SK-N-SH (cell line): ENCODE data around the gene UBAP1L. TPM values are rescaled to one million over a fixed set of nuclear protein-coding genes. Genes with fewer than 3 reads are reported as not detected.

ENCODE experiments used
- CTCF ChIA-PET: fragments of 300-600, 350-600 bp; formaldehyde crosslinking; extraction: SDS; loops from one replicate; lab custom pipeline; 2021; lab: Yijun Ruan, JAX
- POLR2A ChIA-PET: fragments of 350-600 bp; sonication (Branson Sonifier 250); formaldehyde crosslinking; extraction: SDS; loops from one replicate; lab custom pipeline; 2020; ENCODE audit warnings: antibody characterized with exemption, inconsistent platforms; lab: Yijun Ruan, JAX
- DNase-seq: peaks from one replicate; pipeline ENCODE4 v3.0.0; 2012
- H2AFZ ChIP-seq: fragments of 200-600 bp; sonication (generic); 2 replicates; pipeline ENCODE4 v1.8.1; 2016; ENCODE audit warnings: antibody characterized with exemption, mild to moderate bottlenecking, low read depth
- H3F3A ChIP-seq: fragments of 200-600 bp; sonication (generic); replicated peaks from 2 replicates; pipeline ENCODE3; 2016; ENCODE audit warnings: antibody characterized with exemption, mild to moderate bottlenecking; ENCODE audit not compliant: insufficient read depth
- H3K27ac ChIP-seq, 2 experiments: fragments of 200-500 bp in 1 of 2; fragments of 200-600 bp in 1 of 2; sonication (Bioruptor generic) in 1 of 2; sonication (generic), shearing (Covaris generic) in 1 of 2; 2 replicates each; pipeline versions ENCODE4 v1.5.1 to v1.6.1; 2014 to 2016; ENCODE audit warnings: low read depth in 2 of 2, inconsistent platforms in 1 of 2, low read length in 1 of 2, mild to moderate bottlenecking in 1 of 2, mixed read lengths in 1 of 2
- H3K27me3 ChIP-seq: fragments of 200-600 bp; sonication (generic), shearing (Covaris generic); 2 replicates; pipeline ENCODE4 v1.6.1; 2016; ENCODE audit warnings: mixed run types; ENCODE audit not compliant: insufficient read depth
- H3K36me3 ChIP-seq, 2 experiments: fragments of 200-500 bp in 1 of 2; fragments of 200-600 bp in 1 of 2; sonication (Bioruptor generic) in 1 of 2; sonication (generic) in 1 of 2; replicated peaks in 1 of 2; 2 replicates each; pipeline versions ENCODE3 to v1.5.1; 2014 to 2016; ENCODE audit warnings: low read length in 1 of 2, mild to moderate bottlenecking in 1 of 2; ENCODE audit not compliant: insufficient read depth in 2 of 2, control insufficient read depth in 1 of 2
- H3K4me1 ChIP-seq, 2 experiments: fragments of 200-500 bp in 1 of 2; fragments of 200-600 bp in 1 of 2; sonication (Bioruptor generic) in 1 of 2; sonication (generic), shearing (Covaris generic) in 1 of 2; 2 replicates each; pipeline versions ENCODE4 v1.5.1 to v1.6.1; 2014 to 2016; ENCODE audit warnings: low read depth in 1 of 2, low read length in 1 of 2, mixed run types in 1 of 2; ENCODE audit not compliant: insufficient read depth in 2 of 2, control insufficient read depth in 1 of 2
- H3K4me2 ChIP-seq: fragments of 200-600 bp; sonication (generic), shearing (Covaris generic); 2 replicates; pipeline ENCODE4 v1.6.1; 2017; ENCODE audit warnings: mixed run types
- H3K4me3 ChIP-seq, 2 experiments: fragments of 200-500 bp in 1 of 2; fragments of 200-600 bp in 1 of 2; sonication (Bioruptor generic) in 1 of 2; sonication (generic), shearing (Covaris generic) in 1 of 2; 2 replicates each; pipeline versions ENCODE4 v1.5.1 to v1.8.1; 2014 to 2016; ENCODE audit warnings: low read depth in 2 of 2, inconsistent platforms in 1 of 2, low read length in 1 of 2, mild to moderate bottlenecking in 1 of 2, mixed read lengths in 1 of 2, moderate library complexity in 1 of 2
- H3K79me2 ChIP-seq: fragments of 200-600 bp; sonication (generic); 2 replicates; pipeline ENCODE4 v1.8.1; 2017; ENCODE audit warnings: mild to moderate bottlenecking; ENCODE audit not compliant: insufficient read depth
- H3K9ac ChIP-seq: fragments of 200-600 bp; sonication (generic); 2 replicates; pipeline ENCODE4 v1.6.1; 2017; ENCODE audit warnings: mixed run types
- H3K9me2 ChIP-seq: fragments of 200-600 bp; sonication (generic); 2 replicates; pipeline ENCODE4 v1.6.1; 2017; ENCODE audit warnings: mixed run types
- H3K9me3 ChIP-seq: fragments of 200-600 bp; sonication (generic); 2 replicates; pipeline ENCODE4 v1.6.1; 2017; ENCODE audit warnings: mixed run types, mild to moderate bottlenecking, moderate library complexity
- H4K20me1 ChIP-seq: fragments of 200-600 bp; sonication (generic); 2 replicates; pipeline ENCODE4 v1.6.1; 2017; ENCODE audit warnings: mild to moderate bottlenecking, mixed run types; ENCODE audit not compliant: insufficient read depth
- CHD2 ChIP-seq: fragments of 150-350 bp; IDR thresholded peaks from 2 replicates; pipeline ENCODE4 v1.6.1; 2018; ENCODE audit warnings: low read length; ENCODE audit not compliant: partially characterized antibody
- ELF1 ChIP-seq: IDR thresholded peaks from 2 replicates; pipeline ENCODE4 v1.4.0; 2012
- EP300 ChIP-seq, 2 experiments: IDR thresholded peaks; 2 replicates each; pipeline versions ENCODE4 v1.4.0 to v1.6.1; 2012; ENCODE audit warnings: borderline replicate concordance in 1 of 2, low read depth in 1 of 2, low read length in 1 of 2
- EZH2phosphoT487 ChIP-seq: fragments of 200-600 bp; sonication (generic); IDR thresholded peaks from 2 replicates; pipeline ENCODE4 v1.6.1; 2017; ENCODE audit warnings: low read depth, mixed run types, mild to moderate bottlenecking, antibody characterized with exemption, moderate library complexity, borderline replicate concordance
- GABPA ChIP-seq: IDR thresholded peaks from 2 replicates; pipeline ENCODE4 v1.4.0; 2012; ENCODE audit warnings: low read depth, mild to moderate bottlenecking
- GATA2 ChIP-seq: sonication (generic); formaldehyde crosslinking; IDR thresholded peaks from 2 replicates; pipeline ENCODE4 v1.5.0; 2020; ENCODE audit warnings: mild to moderate bottlenecking, missing genetic modification reagents
- MEF2A ChIP-seq: IDR thresholded peaks from 2 replicates; pipeline ENCODE4 v1.4.0; 2012; ENCODE audit warnings: low read depth, borderline replicate concordance
- NFIC ChIP-seq: IDR thresholded peaks from 2 replicates; pipeline ENCODE4 v1.4.0; 2012; ENCODE audit warnings: borderline replicate concordance
- POLR2AphosphoS5 ChIP-seq: IDR thresholded peaks from 2 replicates; pipeline ENCODE4 v1.6.1; 2012; ENCODE audit warnings: low read depth, low read length
- SIN3A ChIP-seq: IDR thresholded peaks from 2 replicates; pipeline ENCODE4 v1.6.1; 2012; ENCODE audit warnings: low read depth, mild to moderate bottlenecking, low read length, moderate library complexity, borderline replicate concordance
- TAF1 ChIP-seq: IDR thresholded peaks from 2 replicates; pipeline ENCODE4 v1.6.1; 2012; ENCODE audit warnings: low read depth, mild to moderate bottlenecking, low read length, moderate library complexity, borderline replicate concordance
- WGBS: methylation state at CpG from one replicate; pipeline ENCODE4 v1.1.6; 2017; ENCODE audit warnings: low lambda C conversion rate; 5-methylcytosine and 5-hydroxymethylcytosine counted together
- polyA plus RNA-seq, 3 experiments: library from polyadenylated mRNA; depleted of rRNA; stranded (reverse); fragments of >200 nt; gene quantifications; 2 replicates each; pipeline ENCODE4 v1.2.3, GENCODE V29; 2012
- TF ChIP-seq, protein P1 (sequence below): IDR thresholded peaks from 2 replicates; pipeline ENCODE4 v1.6.1; 2012; ENCODE audit warnings: mild to moderate bottlenecking, low read depth, low read length, moderate library complexity
- TF ChIP-seq, protein P2 (sequence below): IDR thresholded peaks from 2 replicates; pipeline ENCODE4; 2012
- TF ChIP-seq, protein P3 (sequence below): IDR thresholded peaks from 2 replicates; pipeline ENCODE4 v1.4.0; 2012; ENCODE audit warnings: low read depth, borderline replicate concordance

The UBAP1L gene
- polyA plus RNA-seq, 1 of the 3 experiments (the other 2 are of a cell fraction), result 1.8 TPM

DNA sequence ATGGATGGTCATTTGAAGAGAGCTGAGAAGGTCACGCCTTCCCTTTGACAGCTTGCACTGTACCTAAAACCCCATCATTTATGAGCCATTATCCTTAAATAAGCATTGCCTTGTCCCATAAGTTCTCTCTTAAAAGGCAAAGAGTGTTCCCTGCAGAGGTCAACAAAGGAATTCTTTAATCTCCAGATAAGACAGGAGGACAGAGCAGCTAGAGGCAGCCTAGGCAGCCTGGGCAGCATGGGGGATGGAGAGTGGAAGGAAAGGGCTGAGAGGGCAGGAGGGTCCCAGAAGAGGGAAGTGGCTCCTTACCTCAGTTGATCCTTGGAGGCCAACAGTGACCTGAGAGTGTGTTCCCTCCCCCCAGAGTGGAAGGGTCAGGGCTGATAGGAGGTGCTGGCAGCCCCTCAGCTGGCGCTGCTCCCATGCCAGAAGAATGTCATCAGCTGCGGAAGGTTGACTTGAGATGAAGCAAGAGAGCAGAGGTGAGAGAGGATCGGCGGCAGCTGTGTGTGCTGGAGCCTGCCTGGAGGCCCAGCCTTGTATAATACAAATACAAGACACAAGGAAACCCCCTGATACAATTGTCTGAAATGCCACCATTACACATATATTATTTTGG is 25.7 kb downstream of the UBAP1L start:
- H3K27ac ChIP-seq, result no peak overlapping the region
- DNase-seq, result no peak
- TF ChIP-seq CHD2, result no peak
- no peak for TF ChIP-seq EZH2phosphoT487
- TF ChIP-seq GABPA, result no peak
- TF ChIP-seq POLR2AphosphoS5, result no peak
- TF ChIP-seq, protein P1, sequence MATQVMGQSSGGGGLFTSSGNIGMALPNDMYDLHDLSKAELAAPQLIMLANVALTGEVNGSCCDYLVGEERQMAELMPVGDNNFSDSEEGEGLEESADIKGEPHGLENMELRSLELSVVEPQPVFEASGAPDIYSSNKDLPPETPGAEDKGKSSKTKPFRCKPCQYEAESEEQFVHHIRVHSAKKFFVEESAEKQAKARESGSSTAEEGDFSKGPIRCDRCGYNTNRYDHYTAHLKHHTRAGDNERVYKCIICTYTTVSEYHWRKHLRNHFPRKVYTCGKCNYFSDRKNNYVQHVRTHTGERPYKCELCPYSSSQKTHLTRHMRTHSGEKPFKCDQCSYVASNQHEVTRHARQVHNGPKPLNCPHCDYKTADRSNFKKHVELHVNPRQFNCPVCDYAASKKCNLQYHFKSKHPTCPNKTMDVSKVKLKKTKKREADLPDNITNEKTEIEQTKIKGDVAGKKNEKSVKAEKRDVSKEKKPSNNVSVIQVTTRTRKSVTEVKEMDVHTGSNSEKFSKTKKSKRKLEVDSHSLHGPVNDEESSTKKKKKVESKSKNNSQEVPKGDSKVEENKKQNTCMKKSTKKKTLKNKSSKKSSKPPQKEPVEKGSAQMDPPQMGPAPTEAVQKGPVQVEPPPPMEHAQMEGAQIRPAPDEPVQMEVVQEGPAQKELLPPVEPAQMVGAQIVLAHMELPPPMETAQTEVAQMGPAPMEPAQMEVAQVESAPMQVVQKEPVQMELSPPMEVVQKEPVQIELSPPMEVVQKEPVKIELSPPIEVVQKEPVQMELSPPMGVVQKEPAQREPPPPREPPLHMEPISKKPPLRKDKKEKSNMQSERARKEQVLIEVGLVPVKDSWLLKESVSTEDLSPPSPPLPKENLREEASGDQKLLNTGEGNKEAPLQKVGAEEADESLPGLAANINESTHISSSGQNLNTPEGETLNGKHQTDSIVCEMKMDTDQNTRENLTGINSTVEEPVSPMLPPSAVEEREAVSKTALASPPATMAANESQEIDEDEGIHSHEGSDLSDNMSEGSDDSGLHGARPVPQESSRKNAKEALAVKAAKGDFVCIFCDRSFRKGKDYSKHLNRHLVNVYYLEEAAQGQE, result no peak
- TF ChIP-seq GATA2, result no peak
- TF ChIP-seq, protein P2, sequence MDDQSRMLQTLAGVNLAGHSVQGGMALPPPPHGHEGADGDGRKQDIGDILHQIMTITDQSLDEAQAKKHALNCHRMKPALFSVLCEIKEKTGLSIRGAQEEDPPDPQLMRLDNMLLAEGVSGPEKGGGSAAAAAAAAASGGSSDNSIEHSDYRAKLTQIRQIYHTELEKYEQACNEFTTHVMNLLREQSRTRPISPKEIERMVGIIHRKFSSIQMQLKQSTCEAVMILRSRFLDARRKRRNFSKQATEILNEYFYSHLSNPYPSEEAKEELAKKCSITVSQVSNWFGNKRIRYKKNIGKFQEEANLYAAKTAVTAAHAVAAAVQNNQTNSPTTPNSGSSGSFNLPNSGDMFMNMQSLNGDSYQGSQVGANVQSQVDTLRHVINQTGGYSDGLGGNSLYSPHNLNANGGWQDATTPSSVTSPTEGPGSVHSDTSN, result no peak
- TF ChIP-seq, protein P3, sequence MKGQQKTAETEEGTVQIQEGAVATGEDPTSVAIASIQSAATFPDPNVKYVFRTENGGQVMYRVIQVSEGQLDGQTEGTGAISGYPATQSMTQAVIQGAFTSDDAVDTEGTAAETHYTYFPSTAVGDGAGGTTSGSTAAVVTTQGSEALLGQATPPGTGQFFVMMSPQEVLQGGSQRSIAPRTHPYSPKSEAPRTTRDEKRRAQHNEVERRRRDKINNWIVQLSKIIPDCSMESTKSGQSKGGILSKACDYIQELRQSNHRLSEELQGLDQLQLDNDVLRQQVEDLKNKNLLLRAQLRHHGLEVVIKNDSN, result no peak
- TF ChIP-seq EP300 (IDR thresholded peaks at IDR 0.05; ENCODE audit: borderline replicate concordance in 1 of 2, low read depth in 1 of 2, low read length in 1 of 2), result no peak
- no peak for TF ChIP-seq ELF1
- no peak for TF ChIP-seq MEF2A
- no peak for TF ChIP-seq TAF1
- no peak for TF ChIP-seq SIN3A
- no peak for TF ChIP-seq NFIC
- no peaks in the 10 kb centered on the region for H3K9me3 ChIP-seq
- no peaks in the 10 kb centered on the region for H3K27me3 ChIP-seq
- POLR2A ChIA-PET, result no interaction called here
- peaks cover 0 to 7% of the 10 kb centered on the region in 2 experiments for H3K36me3 ChIP-seq
- no peak overlapping the region for H3K9ac ChIP-seq
- WGBS, result 92% methylated on average over 4 of the region's 5 CpGs
- H4K20me1 ChIP-seq, result no peaks in the 10 kb centered on the region
- H2AFZ ChIP-seq, result no peak overlapping the region
- no peaks in the 10 kb centered on the region for H3K79me2 ChIP-seq
- CTCF ChIA-PET, result interaction anchor here (8.1 kb wide), 1 partner anchor 13 kb away, joined by 56 read pairs; no protein-coding TSS in a partner anchor
- H3K4me2 ChIP-seq, result no peak overlapping the region
- H3K9me2 ChIP-seq, result no peaks in the 10 kb centered on the region
- no peak overlapping the region for H3K4me3 ChIP-seq
- H3K4me1 ChIP-seq, result peaks cover 0 to 32% of the 10 kb centered on the region in 2 experiments; a peak in 1 of 4 replicates
- no peaks in the 10 kb centered on the region for H3F3A ChIP-seq
